Measurements from ENCODE around the gene KMT2E. TPM values are rescaled to one million over a fixed set of nuclear protein-coding genes. Genes with fewer than 3 reads are reported as not detected.

The KMT2E gene
- total and polyA plus RNA-seq, 4 donors = 20.3 to 277 (median 62.8) TPM

DNA sequence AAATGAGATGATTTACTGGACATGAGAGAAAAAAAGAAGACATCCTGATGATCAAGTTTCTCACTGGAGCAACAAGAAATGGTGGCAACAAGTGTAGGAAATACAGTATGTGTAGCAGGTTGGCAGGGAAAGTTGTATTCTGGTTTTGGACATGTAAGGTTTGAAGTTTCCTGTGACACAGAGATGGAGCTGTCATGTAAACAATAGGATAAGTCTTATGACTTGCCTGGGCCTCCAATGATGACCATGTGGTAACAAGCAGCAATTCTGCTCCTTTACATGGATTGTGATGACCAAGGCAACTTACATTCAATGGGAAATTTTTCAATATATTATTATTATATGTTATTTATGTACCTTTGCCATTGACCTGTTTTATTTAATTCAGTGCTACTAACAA lies 125.4 kb downstream of the KMT2E start:
- no peak overlapping the region for H3K4me3 ChIP-seq
- no peak overlapping the region for H3K27ac ChIP-seq (ENCODE audit: low read depth in 1 of 2, low read length in 1 of 2)
- no peak for ATAC-seq (ENCODE audit: insufficient read depth, low FRiP score)
- no peaks in the 10 kb centered on the region for H3K27me3 ChIP-seq (ENCODE audit: control insufficient read depth in 3 of 3, insufficient read depth in 3 of 3, low read length in 2 of 3)
- H3K36me3 ChIP-seq (ENCODE audit: control insufficient read depth in 4 of 4, insufficient read depth in 4 of 4, low read length in 4 of 4) = peaks cover 3 to 28% (median 15%) of the 10 kb centered on the region in 4 donors
- TF ChIP-seq, protein P1, sequence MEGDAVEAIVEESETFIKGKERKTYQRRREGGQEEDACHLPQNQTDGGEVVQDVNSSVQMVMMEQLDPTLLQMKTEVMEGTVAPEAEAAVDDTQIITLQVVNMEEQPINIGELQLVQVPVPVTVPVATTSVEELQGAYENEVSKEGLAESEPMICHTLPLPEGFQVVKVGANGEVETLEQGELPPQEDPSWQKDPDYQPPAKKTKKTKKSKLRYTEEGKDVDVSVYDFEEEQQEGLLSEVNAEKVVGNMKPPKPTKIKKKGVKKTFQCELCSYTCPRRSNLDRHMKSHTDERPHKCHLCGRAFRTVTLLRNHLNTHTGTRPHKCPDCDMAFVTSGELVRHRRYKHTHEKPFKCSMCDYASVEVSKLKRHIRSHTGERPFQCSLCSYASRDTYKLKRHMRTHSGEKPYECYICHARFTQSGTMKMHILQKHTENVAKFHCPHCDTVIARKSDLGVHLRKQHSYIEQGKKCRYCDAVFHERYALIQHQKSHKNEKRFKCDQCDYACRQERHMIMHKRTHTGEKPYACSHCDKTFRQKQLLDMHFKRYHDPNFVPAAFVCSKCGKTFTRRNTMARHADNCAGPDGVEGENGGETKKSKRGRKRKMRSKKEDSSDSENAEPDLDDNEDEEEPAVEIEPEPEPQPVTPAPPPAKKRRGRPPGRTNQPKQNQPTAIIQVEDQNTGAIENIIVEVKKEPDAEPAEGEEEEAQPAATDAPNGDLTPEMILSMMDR (IDR thresholded peaks at IDR 0.05; ENCODE audit: control extremely low read depth, extremely low read depth) = no peak
- H3K9me3 ChIP-seq (ENCODE audit: control insufficient read depth in 4 of 4, insufficient read depth in 3 of 4, low read length in 3 of 4) = no peaks in the 10 kb centered on the region
- H3K9ac ChIP-seq (ENCODE audit: insufficient read depth in 1 of 2, low read length in 2 of 2) = no peak overlapping the region
- H3K4me1 ChIP-seq (ENCODE audit: control insufficient read depth in 5 of 5, insufficient read depth in 5 of 5, low read length in 5 of 5) = peaks cover 0 to 8% (median 4%) of the 10 kb centered on the region in 5 donors
- no peak for DNase-seq

DNA sequence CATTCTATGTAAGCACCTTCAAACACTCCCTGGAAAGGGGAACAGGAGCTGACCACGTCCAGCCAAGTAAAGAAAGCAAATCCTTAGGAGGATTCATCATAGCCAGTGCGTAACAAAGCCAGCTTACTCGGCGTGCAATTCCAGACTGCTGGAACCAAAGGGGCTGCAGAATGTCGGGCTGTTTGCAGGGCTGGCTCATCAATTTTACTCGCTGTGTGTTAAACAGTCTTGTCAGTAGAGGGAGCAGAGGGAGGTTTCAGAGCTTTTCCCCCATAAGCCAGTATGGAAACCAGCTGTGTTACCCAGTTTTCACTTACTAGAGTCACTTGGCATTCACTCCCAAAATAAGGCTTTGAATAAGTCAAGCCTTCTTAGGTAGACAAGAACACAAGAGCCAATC lies 127.1 kb downstream of the KMT2E start:
- no peaks in the 10 kb centered on the region for H3K9me3 ChIP-seq (ENCODE audit: control insufficient read depth in 4 of 4, insufficient read depth in 3 of 4, low read length in 3 of 4)
- H3K36me3 ChIP-seq (ENCODE audit: control insufficient read depth in 4 of 4, insufficient read depth in 4 of 4, low read length in 4 of 4) = peaks cover 3 to 26% (median 17%) of the 10 kb centered on the region in 4 donors
- 82 to 89% methylated on average over 6 of the region's 6 CpGs for WGBS, 2 donors
- H3K27ac ChIP-seq (ENCODE audit: low read depth in 1 of 2, low read length in 1 of 2) = no peak overlapping the region
- ATAC-seq (ENCODE audit: insufficient read depth, low FRiP score) (no peak), DNase-seq (peak; percentile 31 to 76 (median 69))
- no peak overlapping the region for H3K4me3 ChIP-seq
- TF ChIP-seq, protein P1 (IDR thresholded peaks at IDR 0.05; ENCODE audit: control extremely low read depth, extremely low read depth) = no peak
- H3K4me1 ChIP-seq (ENCODE audit: control insufficient read depth in 5 of 5, insufficient read depth in 5 of 5, low read length in 5 of 5) = peaks cover 0 to 7% (median 4%) of the 10 kb centered on the region in 5 donors
- H3K27me3 ChIP-seq (ENCODE audit: control insufficient read depth in 3 of 3, insufficient read depth in 3 of 3, low read length in 2 of 3) = no peaks in the 10 kb centered on the region
- H3K9ac ChIP-seq (ENCODE audit: insufficient read depth in 1 of 2, low read length in 2 of 2) = no peak overlapping the region

DNA sequence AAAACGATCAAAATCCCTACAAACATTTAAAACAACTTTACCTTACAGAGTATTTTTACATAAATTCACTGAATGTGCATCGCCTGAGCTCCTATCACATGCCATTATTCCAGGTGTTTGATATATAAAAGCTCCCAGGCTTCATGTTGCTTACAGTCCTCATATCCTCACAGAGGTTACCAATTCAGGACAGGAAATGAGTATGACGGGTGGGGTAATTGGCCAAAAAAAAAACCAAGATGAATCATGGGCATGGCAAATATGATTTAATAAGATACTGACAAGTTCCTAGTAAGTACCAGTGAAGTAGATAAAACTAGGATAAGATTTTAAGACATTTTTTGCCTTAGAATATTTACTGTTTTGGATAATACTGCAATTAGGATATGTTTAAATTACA lies 135.8 kb downstream of the KMT2E start:
- Histone ChIP-seq H3K9ac (ENCODE audit: insufficient read depth in 1 of 2, low read length in 2 of 2) (no peak overlapping the region), H3K27ac (ENCODE audit: low read depth in 1 of 2, low read length in 1 of 2) (no peak overlapping the region), H3K4me1 (ENCODE audit: control insufficient read depth in 5 of 5, insufficient read depth in 5 of 5, low read length in 5 of 5) (peaks cover 0 to 11% (median 0%) of the 10 kb centered on the region in 5 donors), H3K4me3 (no peak overlapping the region), H3K36me3 (ENCODE audit: control insufficient read depth in 4 of 4, insufficient read depth in 4 of 4, low read length in 4 of 4) (peaks cover 0 to 5% (median 2%) of the 10 kb centered on the region in 4 donors), H3K27me3 (ENCODE audit: control insufficient read depth in 3 of 3, insufficient read depth in 3 of 3, low read length in 2 of 3) (no peaks in the 10 kb centered on the region), H3K9me3 (ENCODE audit: control insufficient read depth in 4 of 4, insufficient read depth in 3 of 4, low read length in 3 of 4) (no peaks in the 10 kb centered on the region)
- TF ChIP-seq, protein P1 (IDR thresholded peaks at IDR 0.05; ENCODE audit: control extremely low read depth, extremely low read depth) = no peak
- WGBS, 2 donors = 55 to 67% methylated on average over 3 of the region's 3 CpGs
- ATAC-seq (ENCODE audit: insufficient read depth, low FRiP score) = no peak
- DNase-seq = no peak

DNA sequence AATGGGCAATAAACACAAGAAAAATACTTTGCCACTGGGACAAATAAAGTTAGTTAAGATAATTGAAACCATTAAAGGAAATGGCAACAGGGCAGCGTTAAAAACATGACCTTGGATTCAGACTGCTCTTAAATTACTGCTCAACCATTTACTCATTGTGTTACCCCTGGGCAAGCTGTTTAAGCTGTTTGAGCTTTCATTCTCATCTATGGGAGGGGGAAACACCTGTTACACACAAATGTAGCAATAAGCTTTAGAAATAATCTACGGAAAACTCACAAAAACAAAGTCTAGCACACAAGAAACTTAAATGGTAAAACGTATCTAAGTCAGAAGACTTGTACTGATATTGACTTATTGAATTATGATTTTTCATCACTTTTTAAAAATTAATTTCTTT lies 137.1 kb downstream of the KMT2E start:
- Histone ChIP-seq H3K9me3 (ENCODE audit: control insufficient read depth in 4 of 4, insufficient read depth in 3 of 4, low read length in 3 of 4) (no peaks in the 10 kb centered on the region), H3K27ac (ENCODE audit: low read depth in 1 of 2, low read length in 1 of 2) (no peak overlapping the region), H3K4me3 (no peak overlapping the region), H3K4me1 (ENCODE audit: control insufficient read depth in 5 of 5, insufficient read depth in 5 of 5, low read length in 5 of 5) (peaks cover 0 to 11% (median 0%) of the 10 kb centered on the region in 5 donors), H3K27me3 (ENCODE audit: control insufficient read depth in 3 of 3, insufficient read depth in 3 of 3, low read length in 2 of 3) (no peaks in the 10 kb centered on the region), H3K36me3 (ENCODE audit: control insufficient read depth in 4 of 4, insufficient read depth in 4 of 4, low read length in 4 of 4) (peaks cover 0 to 5% (median 4%) of the 10 kb centered on the region in 4 donors), H3K9ac (ENCODE audit: insufficient read depth in 1 of 2, low read length in 2 of 2) (no peak overlapping the region)
- DNase-seq (no peak), ATAC-seq (ENCODE audit: insufficient read depth, low FRiP score) (no peak)
- 88 to 93% methylated on average over 3 of the region's 3 CpGs for WGBS, 2 donors
- TF ChIP-seq, protein P1 (IDR thresholded peaks at IDR 0.05; ENCODE audit: control extremely low read depth, extremely low read depth) = no peak

Data from lung (tissue), 12 donors.